GM12878 (cell line): Measurements from ENCODE around the gene SLC35E1. TPM values are rescaled to one million over a fixed set of nuclear protein-coding genes. Genes with fewer than 3 reads are reported as not detected.

Experiments
- ATAC-seq: fragments of 200-7000 bp; cut with Tn5 transposase; 3 replicates; pipeline ENCODE4 v1.9.1; 2020; ENCODE audit warnings: mild to moderate bottlenecking, moderate library complexity
- BruUV-seq: library from RNA; stranded (reverse); fragments of 400-500 nt; replicated peaks from 2 replicates; lab custom pipeline; 2021; lab: Mats Ljungman, UMichigan
- CTCF ChIA-PET: fragments of 300-600 bp; sonication (Branson Sonifier 250); formaldehyde crosslinking; extraction: SDS; loops from one replicate; lab custom pipeline; 2021; ENCODE audit warnings: inconsistent platforms; lab: Yijun Ruan, JAX
- POLR2A ChIA-PET: fragments of 350-600 bp; formaldehyde crosslinking; extraction: SDS; loops from one replicate; lab custom pipeline; 2021; ENCODE audit warnings: inconsistent platforms; lab: Charles Lee
- RAD21 ChIA-PET: fragments of 300-600 bp; sonication (Branson Sonifier 250); formaldehyde crosslinking; loops from one replicate; lab custom pipeline; 2023; ENCODE audit warnings: antibody characterized with exemption; ENCODE audit not compliant: unreplicated experiment; lab: Charles Lee
- SMC1A ChIA-PET: fragments of 300-600 bp; sonication (Branson Sonifier 250); formaldehyde crosslinking; loops from one replicate; lab custom pipeline; 2023; ENCODE audit not compliant: unreplicated experiment, uncharacterized antibody; lab: Charles Lee
- DNase-seq: peaks from one replicate; pipeline ENCODE4 v3.0.0-alpha.2; 2011; ENCODE audit warnings: low read depth, low spot score
- FAIRE-seq: peaks from 3 replicates; lab custom pipeline; 2011; peaks lifted over from hg19 to GRCh38; lab: Jason Lieb, UNC
- H2AFZ ChIP-seq: 2 replicates; pipeline ENCODE4 v1.6.0; 2011; ENCODE audit warnings: low read depth, low read length, control low read depth; ENCODE audit not compliant: control insufficient read depth
- H3K27ac ChIP-seq: 2 replicates; pipeline ENCODE4 v1.5.1; 2011; ENCODE audit warnings: control low read depth; ENCODE audit not compliant: control insufficient read depth, insufficient read depth
- H3K27me3 ChIP-seq, 2 experiments: replicated peaks in 1 of 2; 2 replicates each; pipeline versions ENCODE4 v1.6.0 to v1.6.1; 2011; ENCODE audit warnings: low read length in 1 of 2; ENCODE audit not compliant: control insufficient read depth in 2 of 2, insufficient read depth in 2 of 2
- H3K36me3 ChIP-seq, 2 experiments: 2 replicates each; pipeline ENCODE4 v1.5.1; 2011; ENCODE audit warnings: low read length in 1 of 2; ENCODE audit not compliant: control insufficient read depth in 2 of 2, insufficient read depth in 2 of 2
- H3K4me1 ChIP-seq: 2 replicates; pipeline ENCODE4 v1.6.1; 2011; ENCODE audit warnings: mild to moderate bottlenecking, low read length, moderate library complexity, mixed read lengths; ENCODE audit not compliant: control insufficient read depth, insufficient read depth
- H3K4me2 ChIP-seq: 2 replicates; pipeline ENCODE4 v1.6.0; 2011; ENCODE audit warnings: control low read depth; ENCODE audit not compliant: control insufficient read depth, insufficient read depth
- H3K4me3 ChIP-seq: fragments of 200-600 bp; sonication (generic); 2 replicates; pipeline ENCODE4 v1.5.1; 2016
- H3K79me2 ChIP-seq: 2 replicates; pipeline ENCODE4 v1.6.0; 2011; ENCODE audit warnings: low read length; ENCODE audit not compliant: control insufficient read depth, insufficient read depth
- H3K9ac ChIP-seq: 2 replicates; pipeline ENCODE4 v1.8.0; 2011; ENCODE audit warnings: low read length, control low read depth, mixed read lengths; ENCODE audit not compliant: control insufficient read depth, insufficient read depth
- H3K9me3 ChIP-seq: replicated peaks from 3 replicates; pipeline ENCODE4 v1.5.1; 2011; ENCODE audit warnings: mild to moderate bottlenecking, low read length; ENCODE audit not compliant: control insufficient read depth, insufficient read depth
- H4K20me1 ChIP-seq: 2 replicates; pipeline ENCODE4 v1.6.0; 2011; ENCODE audit not compliant: control insufficient read depth, insufficient read depth
- BCL11A ChIP-seq: IDR thresholded peaks from 2 replicates; pipeline ENCODE4 v1.6.1; 2011; ENCODE audit warnings: low read depth, low read length
- BCL3 ChIP-seq: IDR thresholded peaks from 2 replicates; pipeline ENCODE4 v1.6.1; 2011; ENCODE audit warnings: borderline replicate concordance, low read depth, mild to moderate bottlenecking, moderate library complexity, low read length; ENCODE audit not compliant: insufficient read depth, poor library complexity, severe bottlenecking
- BHLHE40 ChIP-seq, 2 experiments: fragments of 450-650 bp in 1 of 2; IDR thresholded peaks; 2 replicates each; pipeline ENCODE4 v1.6.1; 2011 to 2017; ENCODE audit warnings: low read depth in 2 of 2, borderline replicate concordance in 1 of 2, improper control_type of control experiment in 1 of 2, low read length in 1 of 2, mild to moderate bottlenecking in 1 of 2
- CBX5 ChIP-seq: sonication (generic); IDR thresholded peaks from 2 replicates; pipeline ENCODE4 v1.6.1; 2016; ENCODE audit warnings: low read depth, moderate library complexity, mild to moderate bottlenecking, inconsistent platforms
- CHD1 ChIP-seq: IDR thresholded peaks from 2 replicates; pipeline ENCODE4 v1.6.1; 2012; ENCODE audit warnings: low read depth, low read length, improper control_type of control experiment
- CHD2 ChIP-seq: IDR thresholded peaks from 2 replicates; pipeline ENCODE4 v1.6.1; 2011; ENCODE audit warnings: low read depth, low read length, improper control_type of control experiment, borderline replicate concordance
- FOS ChIP-seq: IDR thresholded peaks from 3 replicates; pipeline ENCODE4 v1.6.1; 2011; ENCODE audit warnings: borderline replicate concordance; ENCODE audit not compliant: insufficient read length; ENCODE audit errors: extremely low read depth
- IRF4 ChIP-seq: IDR thresholded peaks from 2 replicates; pipeline ENCODE4 v1.6.1; 2011; ENCODE audit warnings: low read depth, low read length
- MEF2B ChIP-seq: fragments of 450-650 bp; IDR thresholded peaks from 2 replicates; pipeline ENCODE4 v1.6.1; 2018; ENCODE audit warnings: mild to moderate bottlenecking, moderate library complexity; ENCODE audit not compliant: partially characterized antibody, poor library complexity, severe bottlenecking
- NR2F1 ChIP-seq: fragments of 450-650 bp; conservative IDR thresholded peaks from 2 replicates; pipeline ENCODE4 v1.6.1; 2017; ENCODE audit warnings: mild to moderate bottlenecking
- POLR2AphosphoS5 ChIP-seq: IDR thresholded peaks from 2 replicates; pipeline ENCODE4 v1.6.1; 2011; ENCODE audit warnings: mild to moderate bottlenecking, low read length, inconsistent platforms
- SIX5 ChIP-seq: IDR thresholded peaks from 2 replicates; pipeline ENCODE4 v1.6.1; 2011; ENCODE audit warnings: mild to moderate bottlenecking, low read depth, low read length, moderate library complexity; ENCODE audit not compliant: severe bottlenecking
- SREBF2 ChIP-seq: IDR thresholded peaks from 2 replicates; pipeline ENCODE4 v1.6.1; 2012; ENCODE audit warnings: mild to moderate bottlenecking, low read length
- ZBTB11 ChIP-seq: fragments of 450-650 bp; formaldehyde crosslinking; IDR thresholded peaks from 2 replicates; pipeline ENCODE4 v1.5.0; 2022; ENCODE audit warnings: mild to moderate bottlenecking, missing genetic modification characterization
- ZZZ3 ChIP-seq: IDR thresholded peaks from 2 replicates; pipeline ENCODE4 v1.6.1; 2011; ENCODE audit warnings: low read depth; ENCODE audit not compliant: control insufficient read depth, insufficient read length
- WGBS: methylation state at CpG from one replicate; pipeline ENCODE4 v1.1.6; 2016; ENCODE audit warnings: low lambda C conversion rate; ENCODE audit not compliant: insufficient replicate concordance, insufficient coverage; ENCODE audit errors: missing lambda C conversion rate; 5-methylcytosine and 5-hydroxymethylcytosine counted together
- in situ Hi-C: fragments of 300-500 bp; cut with MboI; formaldehyde crosslinking; loops from 9 replicates; pipeline ENCODE4 v1.14.3; 2018; ENCODE audit warnings: mixed read lengths
- intact Hi-C: fragments of 100-400 bp; cut with micrococcal nuclease; formaldehyde crosslinking; loops from one replicate; pipeline ENCODE4 v1.14.2; 2022; ENCODE audit not compliant: unreplicated experiment
- polyA plus RNA-seq, 11 experiments: library from polyadenylated mRNA; depleted of rRNA in 4 of 11; unstranded in 6 of 11; stranded (reverse) in 5 of 11; fragments of >200 nt; fragmentation: Nextera tagmentation in 4 of 11; fragmentation: Illumina TruSeq in 1 of 11; extraction: Ambion mirVana in 4 of 11; extraction: Trizol in 1 of 11; gene quantifications; 1 replicate in 1 of 11; 2 replicates in 10 of 11; pipeline versions ENCODE4 v1.2.1 to v1.2.3, GENCODE V29; 2011 to 2016; ENCODE audit warnings: inconsistent platforms in 2 of 11, missing spikeins in 2 of 11, low read depth in 1 of 11
- total RNA-seq, 4 experiments: library from RNA; depleted of rRNA in 3 of 4; stranded (reverse); fragments of >200 nt in 3 of 4; fragmentation: Illumina TruSeq in 1 of 4; extraction: Trizol in 1 of 4; gene quantifications; 2 replicates each; pipeline versions ENCODE4 v1.2.1 to v1.2.3, GENCODE V29; 2013 to 2021

SLC35E1 gene
- total and polyA plus RNA-seq, 10 of the 15 experiments (the other 5 are each of a cell fraction or from before 2014, with no cell fraction given) = 11.3 to 37.7 (median 22.1) TPM

- no peak for TF ChIP-seq BCL3
- 0 out of 2 replicates have a peak, but pooled peaks have one; percentile 3 for TF ChIP-seq NR2F1
Observed at GRCh38 chr19:16542910-16543472, 29.2 kb downstream of the SLC35E1 start (continued).

GRCh38 chr19:16542045-16542909 is 29.9 kb downstream of the SLC35E1 start, which contains the start of gene CHERP:
Gene CHERP, minus strand, starts transcription at chr19:16542437. Its CDS starts 59 bp downstream, at chr19:16542378.
- peak within 1 kb of the TSS; percentile 74 for H3K27ac ChIP-seq
- ChIA-PET POLR2A (interaction anchor here (0.6 to 6.1 kb wide), 6 partner anchors 30 to 287 kb away, joined by 3 to 72 read pairs (median 4); partner anchors contain the start of genes SIN3B and SLC35E1), RAD21 (interaction anchor here (1.2 to 2.7 kb wide), 3 partner anchors 30 to 45 kb away, joined by 4 to 20 read pairs (median 8); no protein-coding TSS in a partner anchor), CTCF (interaction anchor here (0.6 to 1.9 kb wide), 6 partner anchors 25 to 82 kb away, joined by 3 to 7 read pairs (median 4); no protein-coding TSS in a partner anchor), SMC1A (interaction anchor here (0.8 to 1.6 kb wide), 5 partner anchors 11 to 99 kb away, joined by 3 to 4 read pairs (median 4); no protein-coding TSS in a partner anchor)
- peak; percentile 72 for DNase-seq
- H3K4me3 ChIP-seq = peak within 1 kb of the TSS; percentile 99
- peaks cover 14% of the 10 kb centered on the region for H3K4me1 ChIP-seq
- BruUV-seq = no TSS peak
- peak within 1 kb of the TSS; percentile 66 for H2AFZ ChIP-seq
- intact Hi-C loops = loop anchor here (1.0 to 10.0 kb wide), 3 partner anchors 46 to 97 kb away; no protein-coding TSS in a partner anchor
- H3K9me3 ChIP-seq = no peaks in the 10 kb centered on the region; the same call in 2 of the 3 replicates
- no peaks in the 10 kb centered on the region for H3K27me3 ChIP-seq
- H3K4me2 ChIP-seq = peak within 1 kb of the TSS; percentile 91
- WGBS = under 1% methylated on average over 90 of the region's 108 CpGs
- H4K20me1 ChIP-seq = peaks cover 4% of the 10 kb centered on the region; the same call in 1 of the 2 replicates
- in situ Hi-C loops = no loop called here
- H3K36me3 ChIP-seq = peaks cover 7 to 13% of the 10 kb centered on the region in 2 experiments; a peak in 3 of 4 replicates
- ATAC-seq = peak; percentile 83
- peak; percentile 44 for FAIRE-seq
- H3K79me2 ChIP-seq = peaks cover 75% of the 10 kb centered on the region
- peak within 1 kb of the TSS; percentile 80 for H3K9ac ChIP-seq
- TF ChIP-seq FOS (no peak), CHD2 (peak; percentile 96), CBX5 (no peak), BHLHE40 (IDR thresholded peaks at IDR 0.05; ENCODE audit: borderline replicate concordance in 1 of 2, low read depth in 2 of 2, low read length in 1 of 2) (peak in 1 of 2 experiments; percentile 37; a peak in 2 of 4 replicates), SIX5 (peak; percentile 54), MEF2B (peak; percentile 26), ZZZ3 (no peak), BCL11A (no peak), CHD1 (no peak), POLR2AphosphoS5 (peak; percentile 94), IRF4 (no peak), ZBTB11 (CRISPR knock-in tag) (no peak), SREBF2 (peak; percentile 38; the same call in 1 of the 2 replicates)
